Tibial nerve (tissue), 4 donors: ENCODE data around the gene POLR3B. TPM values are rescaled to one million over a fixed set of nuclear protein-coding genes. Genes with fewer than 3 reads are reported as not detected.

Experiments
- DNase-seq, 2 donors: peaks; one replicate each; pipeline ENCODE4 v3.0.0-alpha.2; 2019; ENCODE audit warnings: low spot score in 2 of 2
- H3K27ac ChIP-seq, 4 donors: fragments of 200-600 bp; sonication (generic) in 3 of 4; one replicate each; pipeline ENCODE4 v1.5.1; 2017 to 2019; ENCODE audit warnings: mild to moderate bottlenecking in 1 of 4
- H3K27me3 ChIP-seq, 2 donors: fragments of 200-600 bp; sonication (generic) in 1 of 2; one replicate each; pipeline versions ENCODE4 v1.5.1 to v1.6.0; 2017 to 2019
- H3K36me3 ChIP-seq, 3 donors: fragments of 200-600 bp; sonication (generic); one replicate each; pipeline ENCODE4 v1.5.1; 2018 to 2019
- H3K4me1 ChIP-seq, 4 donors: fragments of 200-600 bp; sonication (generic) in 3 of 4; one replicate each; pipeline ENCODE4 v1.5.1; 2017 to 2019
- H3K4me3 ChIP-seq, 4 donors: fragments of 200-600 bp; sonication (generic) in 3 of 4; one replicate each; pipeline ENCODE4 v1.5.1; 2017 to 2019; ENCODE audit warnings: mild to moderate bottlenecking in 1 of 4, moderate library complexity in 1 of 4
- H3K9me3 ChIP-seq, 4 donors: fragments of 200-600 bp; sonication (generic) in 3 of 4; one replicate each; pipeline ENCODE4 v1.5.1; 2017 to 2019
- EP300 ChIP-seq, 2 donors: sonication (generic); formaldehyde crosslinking; IDR thresholded peaks; one replicate each; pipeline ENCODE4 v1.6.1; 2017; ENCODE audit warnings: antibody characterized with exemption in 2 of 2, mild to moderate bottlenecking in 1 of 2
- POLR2A ChIP-seq, 2 donors: fragments of 450-650 bp; IDR thresholded peaks; one replicate each; pipeline ENCODE4 v1.6.1; 2017; ENCODE audit warnings: antibody characterized with exemption in 2 of 2, mild to moderate bottlenecking in 2 of 2, moderate library complexity in 2 of 2
- WGBS, 2 donors: methylation state at CpG; one replicate each; pipeline ENCODE4 v1.1.5; 2018; 5-methylcytosine and 5-hydroxymethylcytosine counted together
- total RNA-seq, 4 donors: library from RNA; depleted of rRNA; stranded (reverse); fragments of >200 nt; gene quantifications; one replicate each; pipeline ENCODE4 v1.1.0, GENCODE V29; 2016
- TF ChIP-seq, protein P1 (sequence below), 5 experiments: fragments of 200-600 bp in 3 of 5; fragments of 450-650 bp in 2 of 5; sonication (generic) in 3 of 5; IDR thresholded peaks; one replicate each; pipeline ENCODE4 v1.5.1; 2016 to 2019; ENCODE audit warnings: antibody characterized with exemption in 5 of 5, mild to moderate bottlenecking in 3 of 5, moderate library complexity in 2 of 5

Gene POLR3B
- total RNA-seq, 4 donors from 2014 or later, result 6.3 to 21.0 (median 7.7) TPM

DNA sequence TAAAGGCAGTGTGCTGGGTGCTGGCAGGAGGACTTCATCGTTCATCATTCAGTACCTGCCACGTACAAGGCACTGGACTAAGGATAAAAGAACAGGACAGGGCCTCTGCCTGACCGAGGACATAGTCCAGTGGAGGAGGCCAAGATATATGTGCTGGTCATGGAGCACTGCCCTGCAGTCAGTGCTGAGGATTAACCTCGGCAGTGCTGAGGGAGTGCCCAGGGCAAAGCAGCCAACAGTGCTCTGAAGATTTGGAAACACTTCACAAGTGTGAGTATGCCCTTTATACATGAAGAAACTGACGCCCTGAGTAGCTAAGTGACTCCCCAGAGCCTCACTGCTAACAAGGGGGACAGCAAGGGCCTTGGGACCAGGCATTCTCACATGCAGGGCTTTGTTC, 153.8 kb downstream of the POLR3B start:
- DNase-seq, result no peak
- no peak overlapping the region for H3K4me3 ChIP-seq
- no peaks in the 10 kb centered on the region for H3K4me1 ChIP-seq
- H3K36me3 ChIP-seq, result peaks cover 0 to 30% (median 0%) of the 10 kb centered on the region in 3 donors
- TF ChIP-seq EP300 (IDR thresholded peaks at IDR 0.05) (no peak), POLR2A (IDR thresholded peaks at IDR 0.05) (no peak)
- TF ChIP-seq, protein P1, sequence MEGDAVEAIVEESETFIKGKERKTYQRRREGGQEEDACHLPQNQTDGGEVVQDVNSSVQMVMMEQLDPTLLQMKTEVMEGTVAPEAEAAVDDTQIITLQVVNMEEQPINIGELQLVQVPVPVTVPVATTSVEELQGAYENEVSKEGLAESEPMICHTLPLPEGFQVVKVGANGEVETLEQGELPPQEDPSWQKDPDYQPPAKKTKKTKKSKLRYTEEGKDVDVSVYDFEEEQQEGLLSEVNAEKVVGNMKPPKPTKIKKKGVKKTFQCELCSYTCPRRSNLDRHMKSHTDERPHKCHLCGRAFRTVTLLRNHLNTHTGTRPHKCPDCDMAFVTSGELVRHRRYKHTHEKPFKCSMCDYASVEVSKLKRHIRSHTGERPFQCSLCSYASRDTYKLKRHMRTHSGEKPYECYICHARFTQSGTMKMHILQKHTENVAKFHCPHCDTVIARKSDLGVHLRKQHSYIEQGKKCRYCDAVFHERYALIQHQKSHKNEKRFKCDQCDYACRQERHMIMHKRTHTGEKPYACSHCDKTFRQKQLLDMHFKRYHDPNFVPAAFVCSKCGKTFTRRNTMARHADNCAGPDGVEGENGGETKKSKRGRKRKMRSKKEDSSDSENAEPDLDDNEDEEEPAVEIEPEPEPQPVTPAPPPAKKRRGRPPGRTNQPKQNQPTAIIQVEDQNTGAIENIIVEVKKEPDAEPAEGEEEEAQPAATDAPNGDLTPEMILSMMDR (IDR thresholded peaks at IDR 0.05), result no peak
- H3K9me3 ChIP-seq, result no peaks in the 10 kb centered on the region
- 59 to 71% methylated on average over 5 of the region's 5 CpGs for WGBS, 2 donors
- H3K27ac ChIP-seq, result no peak overlapping the region
- H3K27me3 ChIP-seq, result no peaks in the 10 kb centered on the region

DNA sequence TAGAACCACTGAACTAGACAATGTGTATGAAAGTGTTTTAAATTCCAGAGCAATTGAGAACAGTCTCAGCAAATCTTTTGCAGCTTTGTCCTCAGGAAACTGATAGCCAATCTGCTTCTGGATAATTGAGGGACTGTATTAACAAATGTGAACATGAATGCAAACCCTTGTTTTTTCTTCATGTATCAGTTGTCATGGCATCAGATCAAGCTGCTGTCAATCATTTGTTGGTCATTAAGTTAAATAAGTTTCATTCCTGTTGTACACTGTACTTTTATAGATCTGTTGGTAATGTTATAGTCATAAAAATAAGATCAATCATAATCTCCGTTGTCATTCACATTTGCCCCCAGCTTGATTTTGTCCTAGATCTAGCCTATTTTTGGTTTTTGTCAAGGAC, 159.8 kb downstream of the POLR3B start:
- no peak overlapping the region for H3K27ac ChIP-seq
- H3K4me3 ChIP-seq, result no peak overlapping the region
- H3K4me1 ChIP-seq, result no peaks in the 10 kb centered on the region
- 50 to 51% methylated on average over 1 of the region's 1 CpG for WGBS, 2 donors
- H3K36me3 ChIP-seq, result no peaks in the 10 kb centered on the region
- TF ChIP-seq, protein P1 (IDR thresholded peaks at IDR 0.05), result no peak
- TF ChIP-seq POLR2A (IDR thresholded peaks at IDR 0.05) (no peak), EP300 (IDR thresholded peaks at IDR 0.05) (no peak)
- H3K27me3 ChIP-seq, result no peaks in the 10 kb centered on the region
- DNase-seq, result no peak
- H3K9me3 ChIP-seq, result no peaks in the 10 kb centered on the region

DNA sequence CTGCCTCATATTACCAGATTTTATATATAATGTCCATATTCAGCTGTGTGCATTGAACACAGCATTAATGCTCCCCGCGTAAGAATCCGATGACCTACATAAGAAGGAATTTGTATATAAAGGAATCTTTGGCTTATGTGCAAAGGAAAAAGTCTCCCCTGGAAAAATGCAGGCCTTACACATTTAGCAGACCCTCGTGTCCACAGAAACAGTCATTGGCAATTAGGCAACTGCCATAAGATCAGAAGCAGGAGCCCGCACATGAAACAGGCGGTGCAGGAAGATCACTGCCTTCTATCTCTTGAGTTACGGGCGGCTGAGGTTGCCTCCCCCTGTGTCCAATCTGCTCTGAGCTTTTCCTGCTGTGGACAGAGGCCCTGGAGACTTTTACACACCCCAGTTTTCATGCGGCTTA, 162.1 kb downstream of the POLR3B start:
- no peak for DNase-seq
- Histone ChIP-seq H3K27ac (no peak overlapping the region), H3K9me3 (no peaks in the 10 kb centered on the region), H3K36me3 (no peaks in the 10 kb centered on the region), H3K27me3 (no peaks in the 10 kb centered on the region), H3K4me3 (no peak overlapping the region), H3K4me1 (no peaks in the 10 kb centered on the region)
- TF ChIP-seq EP300 (IDR thresholded peaks at IDR 0.05), result no peak
- WGBS, 2 donors, result 29 to 51% methylated on average over 9 of the region's 9 CpGs

DNA sequence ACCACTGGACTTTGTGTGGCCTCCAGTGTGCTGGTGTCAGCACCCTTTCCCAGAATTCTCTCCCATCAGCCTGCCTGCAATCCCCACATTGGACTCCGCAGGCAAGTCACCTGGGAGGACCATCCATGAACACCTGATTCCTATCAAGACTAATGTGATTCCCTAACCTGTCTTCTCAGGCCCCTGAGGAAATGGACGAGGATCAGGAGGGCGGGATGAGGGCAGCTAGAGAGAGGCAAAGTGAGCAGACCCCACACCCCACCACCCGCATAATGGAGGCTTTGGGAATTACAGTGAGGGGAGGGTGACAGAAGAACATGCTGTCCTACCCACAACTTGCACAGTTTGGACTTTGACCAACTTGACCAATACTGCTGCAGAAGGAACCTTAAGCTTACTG, 164.4 kb downstream of the POLR3B start:
- no peaks in the 10 kb centered on the region for H3K4me1 ChIP-seq
- H3K27ac ChIP-seq, result no peak overlapping the region
- no peak for DNase-seq
- H3K9me3 ChIP-seq, result no peaks in the 10 kb centered on the region
- no peaks in the 10 kb centered on the region for H3K36me3 ChIP-seq
- WGBS, 2 donors, result 90 to 91% methylated on average over 4 of the region's 4 CpGs
- TF ChIP-seq EP300 (IDR thresholded peaks at IDR 0.05) (no peak), POLR2A (IDR thresholded peaks at IDR 0.05) (no peak)
- TF ChIP-seq, protein P1 (IDR thresholded peaks at IDR 0.05), result no peak
- no peak overlapping the region for H3K4me3 ChIP-seq
- no peaks in the 10 kb centered on the region for H3K27me3 ChIP-seq

DNA sequence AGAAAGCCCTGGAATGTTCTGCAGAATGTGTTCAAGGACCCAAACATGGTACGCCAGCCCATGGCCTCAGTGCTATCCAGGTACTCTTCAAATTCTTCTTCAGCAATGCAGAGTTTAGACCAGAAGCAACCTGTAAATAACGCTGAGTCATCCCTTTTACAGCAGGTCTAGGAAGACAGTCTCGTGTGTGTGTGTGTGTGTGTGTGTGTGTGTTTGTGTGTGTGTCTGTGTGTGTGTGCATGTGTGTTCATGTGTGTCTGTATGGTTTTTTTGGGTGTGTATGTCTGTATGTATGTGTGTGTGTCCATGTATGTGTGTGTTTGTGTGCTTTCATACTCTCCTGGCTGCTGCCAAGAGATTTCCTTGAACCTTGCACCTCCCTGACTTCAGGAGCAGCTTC, 165.2 kb downstream of the POLR3B start:
- Histone ChIP-seq H3K4me3 (no peak overlapping the region), H3K9me3 (peaks cover 0 to 2% (median 0%) of the 10 kb centered on the region in 4 donors), H3K36me3 (no peaks in the 10 kb centered on the region), H3K27me3 (no peaks in the 10 kb centered on the region), H3K27ac (no peak overlapping the region), H3K4me1 (no peaks in the 10 kb centered on the region)
- TF ChIP-seq, protein P1 (IDR thresholded peaks at IDR 0.05), result no peak
- no peak for TF ChIP-seq EP300 (IDR thresholded peaks at IDR 0.05)
- TF ChIP-seq POLR2A (IDR thresholded peaks at IDR 0.05), result no peak
- WGBS, 2 donors, result 77 to 81% methylated on average over 3 of the region's 3 CpGs
- no peak for DNase-seq

DNA sequence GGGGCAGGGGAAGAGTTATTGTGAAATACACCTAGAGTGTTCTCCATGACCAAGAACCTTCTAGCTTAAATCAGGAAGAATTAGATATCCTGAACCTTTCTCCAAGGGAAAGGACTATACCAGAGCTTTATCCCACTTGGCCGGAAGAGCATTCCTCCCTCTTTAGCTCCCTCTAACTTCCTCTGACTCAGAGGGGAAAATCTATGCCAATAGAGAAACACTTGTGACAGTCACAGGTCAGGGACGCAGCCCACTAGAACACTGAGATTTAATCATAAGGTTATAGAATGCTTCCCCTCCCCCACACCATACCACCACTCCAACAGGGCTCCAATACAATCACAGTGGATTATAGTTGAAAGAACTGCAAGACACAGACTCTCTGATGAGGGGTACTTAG, 169.8 kb downstream of the POLR3B start:
- peaks cover 0 to 37% (median 0%) of the 10 kb centered on the region in 4 donors for H3K9me3 ChIP-seq
- H3K36me3 ChIP-seq, result no peaks in the 10 kb centered on the region
- no peaks in the 10 kb centered on the region for H3K4me1 ChIP-seq
- DNase-seq, result no peak
- WGBS, 2 donors, result 61 to 68% methylated on average over 2 of the region's 2 CpGs
- TF ChIP-seq, protein P1 (IDR thresholded peaks at IDR 0.05), result no peak
- TF ChIP-seq POLR2A (IDR thresholded peaks at IDR 0.05) (no peak), EP300 (IDR thresholded peaks at IDR 0.05) (no peak)
- H3K27ac ChIP-seq, result no peak overlapping the region
- H3K4me3 ChIP-seq, result no peak overlapping the region
- no peaks in the 10 kb centered on the region for H3K27me3 ChIP-seq
